Measurements from ENCODE around the gene SLC10A1. TPM values are rescaled to one million over a fixed set of nuclear protein-coding genes. Genes with fewer than 3 reads are reported as not detected.

SLC10A1 gene
- total RNA-seq, 1 experiment from 2014 or later: not detected

- no CpG with 5 or more reads among the region's 5 CpGs for WGBS (ENCODE audit: extremely low coverage, insufficient read length, low lambda C conversion rate)
- Mint-ChIP-seq H3K27me3 (ENCODE audit: low read depth) (no peaks in the 10 kb centered on the region), H3K36me3 (ENCODE audit: insufficient read depth in 1 of 3, low read depth in 3 of 3) (no peaks in the 10 kb centered on the region), H3K27ac (no peak overlapping the region), H3K9me3 (no peaks in the 10 kb centered on the region), H3K4me3 (no peak overlapping the region), H3K4me1 (no peaks in the 10 kb centered on the region)
- H4K8ac ChIP-seq (replicated peaks; ENCODE audit: insufficient read length, low read depth, low read length): no peak overlapping the region
- H2AK5ac ChIP-seq (ENCODE audit: insufficient read length, low read length): no peak overlapping the region
- no peak overlapping the region for H3K4me2 ChIP-seq (ENCODE audit: insufficient read depth, insufficient read length, low read length)
- no peaks in the 10 kb centered on the region for H3K9me3 ChIP-seq (ENCODE audit: control insufficient read depth, low read depth, low read length)
- no peak overlapping the region for H3K18ac ChIP-seq (ENCODE audit: insufficient read length, low read depth, low read length)
- no peak overlapping the region for H4K5ac ChIP-seq (ENCODE audit: insufficient read length, low read depth, low read length)
- H2BK15ac ChIP-seq (ENCODE audit: low read depth, low read length): no peak overlapping the region
- H3K27ac ChIP-seq (ENCODE audit: insufficient read length, low read depth, low read length): no peak overlapping the region
- no peak overlapping the region for H2BK20ac ChIP-seq (ENCODE audit: low read depth, low read length, poor library complexity, severe bottlenecking)
- H4K20me1 ChIP-seq (ENCODE audit: control insufficient read depth, insufficient read depth, insufficient read length): no peaks in the 10 kb centered on the region
- H2AFZ ChIP-seq (ENCODE audit: low read length): no peak overlapping the region
- TF ChIP-seq CTCF (conservative IDR thresholded peaks at IDR 0.05): no peak
- H3K4ac ChIP-seq (ENCODE audit: low read depth, low read length): no peak overlapping the region
- H2BK12ac ChIP-seq (ENCODE audit: insufficient read length, low read depth, low read length): no peak overlapping the region
- H3K14ac ChIP-seq (ENCODE audit: insufficient read depth, low read length): no peak overlapping the region
- H2BK120ac ChIP-seq (ENCODE audit: low read depth, low read length, poor library complexity, severe bottlenecking): no peak overlapping the region
- no peak overlapping the region for H4K91ac ChIP-seq (ENCODE audit: insufficient read length, low read depth, low read length)
- H3T11ph ChIP-seq (ENCODE audit: low read length): no peak overlapping the region
- no peak overlapping the region for H3K56ac ChIP-seq (ENCODE audit: insufficient read length, low read depth, low read length)
- no peaks in the 10 kb centered on the region for H3K79me2 ChIP-seq (ENCODE audit: insufficient read depth, low read length)
- H3K79me1 ChIP-seq (ENCODE audit: insufficient read depth, low read depth, low read length, poor library complexity, severe bottlenecking): no peaks in the 10 kb centered on the region
- no peak overlapping the region for H3K9ac ChIP-seq (ENCODE audit: extremely low read depth, insufficient read length, low read length)
- H2BK5ac ChIP-seq (ENCODE audit: insufficient read length, low read length): no peak overlapping the region
- no peaks in the 10 kb centered on the region for H3K23me2 ChIP-seq (ENCODE audit: insufficient read length, low read depth, low read length, poor library complexity, severe bottlenecking)
- no peak overlapping the region for H3K23ac ChIP-seq (ENCODE audit: insufficient read length, low read depth, low read length)
- no peaks in the 10 kb centered on the region for H3K27me3 ChIP-seq (ENCODE audit: insufficient read depth, low read length)
- no peak for DNase-seq
- no peaks in the 10 kb centered on the region; the same call in 1 of the 2 replicates for H3K4me1 ChIP-seq (ENCODE audit: insufficient read depth, low read length)
Measured at GRCh38 chr14:69845787-69846186, 48.7 kb upstream of the SLC10A1 start.

Measured in H9 (cell line).